ENCODE results near the gene OPTN. TPM values are rescaled to one million over a fixed set of nuclear protein-coding genes. Genes with fewer than 3 reads are reported as not detected.

OPTN gene
- total RNA-seq, 2 donors from 2014 or later = 23.4 to 32.7 TPM

- Histone ChIP-seq H3K9me3 (no peaks in the 10 kb centered on the region), H3K4me3 (no peak overlapping the region), H3K27me3 (no peaks in the 10 kb centered on the region), H3K4me1 (no peaks in the 10 kb centered on the region), H3K27ac (no peak overlapping the region), H3K36me3 (replicated peaks in 1 of 2; ENCODE audit: insufficient read depth in 1 of 2, low read depth in 2 of 2) (no peaks in the 10 kb centered on the region)
- 81 to 86% methylated on average over 2 of the region's 2 CpGs for WGBS, 2 donors
- intact Hi-C loops (cut with DNase I) = no loop called here
- DNase-seq (no peak), ATAC-seq (no peak)
- no peak for TF ChIP-seq POLR2A (IDR thresholded peaks at IDR 0.05)
- TF ChIP-seq CTCF (IDR thresholded peaks at IDR 0.05) = no peak
Measured at GRCh38 chr10:13068484-13068883, 31.5 kb upstream of the OPTN start.

GRCh38 chr10:13072339-13072738, 27.6 kb upstream of the OPTN start:
- Histone ChIP-seq H3K9me3 (no peaks in the 10 kb centered on the region), H3K4me1 (no peaks in the 10 kb centered on the region), H3K36me3 (replicated peaks in 1 of 2; ENCODE audit: insufficient read depth in 1 of 2, low read depth in 2 of 2) (no peaks in the 10 kb centered on the region), H3K4me3 (no peak overlapping the region), H3K27me3 (no peaks in the 10 kb centered on the region), H3K27ac (no peak overlapping the region)
- WGBS, 2 donors = 92 to 96% methylated on average over 3 of the region's 3 CpGs
- ATAC-seq (no peak), DNase-seq (no peak)
- TF ChIP-seq POLR2A (IDR thresholded peaks at IDR 0.05) = no peak
- intact Hi-C loops (cut with DNase I) = no loop called here

GRCh38 chr10:13074563-13075451, 25.2 kb upstream of the OPTN start:
- no peak overlapping the region for H3K27ac ChIP-seq
- ATAC-seq (peak; percentile 76), DNase-seq (peak; percentile 61 to 72 (median 69))
- WGBS, 2 donors = 15 to 17% methylated on average over 18 of the region's 18 CpGs
- peaks cover 0 to 9% (median 0%) of the 10 kb centered on the region in 3 donors for H3K9me3 ChIP-seq
- no peaks in the 10 kb centered on the region for H3K27me3 ChIP-seq
- no peaks in the 10 kb centered on the region for H3K36me3 ChIP-seq (replicated peaks in 1 of 2; ENCODE audit: insufficient read depth in 1 of 2, low read depth in 2 of 2)
- TF ChIP-seq POLR2A (IDR thresholded peaks at IDR 0.05) (no peak), CTCF (IDR thresholded peaks at IDR 0.05) (peak; percentile 57 to 75 (median 66))
- intact Hi-C loops (cut with DNase I) = no loop called here
- H3K4me3 ChIP-seq = no peak overlapping the region
- no peaks in the 10 kb centered on the region for H3K4me1 ChIP-seq

GRCh38 chr10:13078912-13079775, 20.8 kb upstream of the OPTN start:
- Histone ChIP-seq H3K4me1 (no peaks in the 10 kb centered on the region), H3K27ac (no peak overlapping the region), H3K27me3 (no peaks in the 10 kb centered on the region), H3K4me3 (no peak overlapping the region), H3K9me3 (peaks cover 0 to 18% (median 3%) of the 10 kb centered on the region in 3 donors), H3K36me3 (replicated peaks in 1 of 2; ENCODE audit: insufficient read depth in 1 of 2, low read depth in 2 of 2) (no peaks in the 10 kb centered on the region)
- TF ChIP-seq POLR2A (IDR thresholded peaks at IDR 0.05) (no peak), CTCF (IDR thresholded peaks at IDR 0.05) (no peak)
- intact Hi-C loops (cut with DNase I) = no loop called here
- DNase-seq (no peak), ATAC-seq (no peak)
- WGBS, 2 donors = 84 to 89% methylated on average over 16 of the region's 16 CpGs

- intact Hi-C loops (cut with DNase I) = no loop called here
- no peaks in the 10 kb centered on the region for H3K36me3 ChIP-seq (replicated peaks in 1 of 2; ENCODE audit: insufficient read depth in 1 of 2, low read depth in 2 of 2)
- no peaks in the 10 kb centered on the region for H3K4me1 ChIP-seq
- no peaks in the 10 kb centered on the region for H3K27me3 ChIP-seq
- H3K9me3 ChIP-seq = peaks cover 0 to 21% (median 3%) of the 10 kb centered on the region in 3 donors
- H3K27ac ChIP-seq = no peak overlapping the region
- DNase-seq = no peak
- no peak for TF ChIP-seq CTCF (IDR thresholded peaks at IDR 0.05)
- TF ChIP-seq POLR2A (IDR thresholded peaks at IDR 0.05) = no peak
- 41 to 46% methylated on average over 2 of the region's 2 CpGs for WGBS, 2 donors
- no peak for ATAC-seq
- no peak overlapping the region for H3K4me3 ChIP-seq
Measured at GRCh38 chr10:13079776-13080050, 20.2 kb upstream of the OPTN start.
